Nephron progenitor cell (in vitro differentiated cells): ENCODE results near the gene PEDS1.

Source experiments
- DNase-seq: peaks from one replicate; pipeline ENCODE4 v3.0.0; 2021
- H3K27ac Mint-ChIP-seq: 2 replicates; pipeline ENCODE4 v1.8.0; 2021; ENCODE audit warnings: mild to moderate bottlenecking, moderate library complexity, mixed read lengths
- H3K27me3 Mint-ChIP-seq: 2 replicates; pipeline ENCODE4 v1.8.0; 2021; ENCODE audit warnings: mild to moderate bottlenecking, low read depth, mixed read lengths; ENCODE audit not compliant: poor library complexity
- H3K36me3 Mint-ChIP-seq: 2 replicates; pipeline ENCODE4 v1.8.0; 2021; ENCODE audit warnings: low read depth, mixed read lengths
- H3K4me1 Mint-ChIP-seq: 2 replicates; pipeline ENCODE4 v1.8.0; 2021; ENCODE audit warnings: mixed read lengths
- H3K4me3 Mint-ChIP-seq: 2 replicates; pipeline ENCODE4 v1.8.0; 2021; ENCODE audit warnings: mild to moderate bottlenecking, moderate library complexity, mixed read lengths
- H3K9me3 Mint-ChIP-seq: 2 replicates; pipeline ENCODE4 v1.8.0; 2021; ENCODE audit warnings: mild to moderate bottlenecking, moderate library complexity, mixed read lengths
- CTCF ChIP-seq: fragments of 200-600 bp; sonication (generic); IDR thresholded peaks from 2 replicates; pipeline ENCODE4 v1.5.0; 2021; ENCODE audit warnings: antibody characterized with exemption

Gene PEDS1

GRCh38 chr20:50133041-50133440 lies 20.5 kb downstream of the PEDS1 start:
- peaks cover 37% of the 10 kb centered on the region for H3K36me3 Mint-ChIP-seq
- no peaks in the 10 kb centered on the region for H3K9me3 Mint-ChIP-seq
- H3K27ac Mint-ChIP-seq, result no peak overlapping the region
- H3K27me3 Mint-ChIP-seq, result no peaks in the 10 kb centered on the region
- H3K4me1 Mint-ChIP-seq, result peaks cover 17% of the 10 kb centered on the region
- H3K4me3 Mint-ChIP-seq, result no peak overlapping the region
- DNase-seq, result no peak
- no peak for TF ChIP-seq CTCF

GRCh38 chr20:50130995-50131394 lies 22.5 kb downstream of the PEDS1 start:
- no peaks in the 10 kb centered on the region for H3K27me3 Mint-ChIP-seq
- peaks cover 39% of the 10 kb centered on the region for H3K36me3 Mint-ChIP-seq
- no peak for TF ChIP-seq CTCF
- H3K9me3 Mint-ChIP-seq, result no peaks in the 10 kb centered on the region
- H3K4me3 Mint-ChIP-seq, result no peak overlapping the region
- DNase-seq, result no peak
- peaks cover 18% of the 10 kb centered on the region for H3K4me1 Mint-ChIP-seq
- peak overlapping the region; percentile 79 for H3K27ac Mint-ChIP-seq

- no peak for TF ChIP-seq CTCF
- H3K9me3 Mint-ChIP-seq, result no peaks in the 10 kb centered on the region
- H3K4me1 Mint-ChIP-seq, result peaks cover 18% of the 10 kb centered on the region
- DNase-seq, result no peak
- no peaks in the 10 kb centered on the region for H3K27me3 Mint-ChIP-seq
- peaks cover 36% of the 10 kb centered on the region for H3K36me3 Mint-ChIP-seq
- H3K27ac Mint-ChIP-seq, result no peak overlapping the region
- H3K4me3 Mint-ChIP-seq, result no peak overlapping the region
These were observed 23.2 kb downstream of the PEDS1 start for GRCh38 chr20:50130356-50130723.

GRCh38 chr20:50129662-50130355 lies 23.7 kb downstream of the PEDS1 start:
- Mint-ChIP-seq H3K27me3 (no peaks in the 10 kb centered on the region), H3K36me3 (peaks cover 41% of the 10 kb centered on the region), H3K4me3 (no peak overlapping the region), H3K9me3 (no peaks in the 10 kb centered on the region), H3K4me1 (peaks cover 18% of the 10 kb centered on the region), H3K27ac (no peak overlapping the region)
- no peak for DNase-seq
- TF ChIP-seq CTCF, result no peak

GRCh38 chr20:50128520-50128905 lies 25.0 kb downstream of the PEDS1 start:
- no peak overlapping the region for H3K27ac Mint-ChIP-seq
- DNase-seq, result no peak
- no peak for TF ChIP-seq CTCF
- no peaks in the 10 kb centered on the region for H3K9me3 Mint-ChIP-seq
- H3K4me3 Mint-ChIP-seq, result no peak overlapping the region
- H3K4me1 Mint-ChIP-seq, result peaks cover 17% of the 10 kb centered on the region
- H3K36me3 Mint-ChIP-seq, result peaks cover 53% of the 10 kb centered on the region
- no peaks in the 10 kb centered on the region for H3K27me3 Mint-ChIP-seq
